ENCODE measurements around the gene DLG5.

- TF ChIP-seq CTCF (IDR thresholded peaks at IDR 0.05) (no peak), POLR2A (IDR thresholded peaks at IDR 0.05) (no peak)
Observed at GRCh38 chr10:77867124-77867719, 59.3 kb downstream of the DLG5 start.

Data from heart left ventricle (tissue), 13 donors.